Measurements from ENCODE around the gene EXT2. TPM values are rescaled to one million over a fixed set of nuclear protein-coding genes. Genes with fewer than 3 reads are reported as not detected.

The EXT2 gene
- total RNA-seq, 4 donors from 2014 or later = 20.4 to 24.8 (median 23.1) TPM

- in situ Hi-C loops (cut with MboI; ENCODE audit: low sequenced_read_pairs in 4 of 4) = loop anchor here in 1 of 4 donors (10.0 to 25.0 kb wide), 2 partner anchors 88 to 155 kb away; no protein-coding TSS in a partner anchor
- DNase-seq (no peak), ATAC-seq (no peak)
- Histone ChIP-seq H3K27ac (no peak overlapping the region), H3K27me3 (no peaks in the 10 kb centered on the region), H3K4me3 (no peak overlapping the region), H3K9me3 (no peaks in the 10 kb centered on the region), H3K36me3 (no peaks in the 10 kb centered on the region), H3K4me1 (no peaks in the 10 kb centered on the region)
- TF ChIP-seq POLR2A (IDR thresholded peaks at IDR 0.05) = no peak
- no peak for TF ChIP-seq CTCF (IDR thresholded peaks at IDR 0.05 in 4 of 5, conservative IDR thresholded peaks at IDR 0.05 in 1 of 5)
- intact Hi-C loops (cut with DNase I; ENCODE audit: low total_unique reads) = no loop called here
Measured at GRCh38 chr11:44049832-44050231, 45.6 kb upstream of the EXT2 start.

- no peak for DNase-seq
- H3K27me3 ChIP-seq = no peaks in the 10 kb centered on the region
- in situ Hi-C loops (cut with MboI; ENCODE audit: low sequenced_read_pairs in 4 of 4) = loop anchor here in 1 of 4 donors (25.0 kb wide), 1 partner anchor 89 kb away; no protein-coding TSS in a partner anchor
- H3K36me3 ChIP-seq = no peaks in the 10 kb centered on the region
- no peaks in the 10 kb centered on the region for H3K4me1 ChIP-seq
- intact Hi-C loops (cut with DNase I; ENCODE audit: low total_unique reads) = no loop called here
- TF ChIP-seq POLR2A (IDR thresholded peaks at IDR 0.05) (no peak), CTCF (IDR thresholded peaks at IDR 0.05 in 4 of 5, conservative IDR thresholded peaks at IDR 0.05 in 1 of 5) (no peak)
- H3K4me3 ChIP-seq = no peak overlapping the region
- no peak for ATAC-seq
- H3K27ac ChIP-seq = no peak overlapping the region
- H3K9me3 ChIP-seq = no peaks in the 10 kb centered on the region
Measured at GRCh38 chr11:44051171-44051570, 44.3 kb upstream of the EXT2 start.

- H3K27ac ChIP-seq = no peak overlapping the region
- DNase-seq (no peak), ATAC-seq (no peak)
- no peaks in the 10 kb centered on the region for H3K9me3 ChIP-seq
- no peak for TF ChIP-seq POLR2A (IDR thresholded peaks at IDR 0.05)
- TF ChIP-seq CTCF (IDR thresholded peaks at IDR 0.05 in 4 of 5, conservative IDR thresholded peaks at IDR 0.05 in 1 of 5) = no peak
- H3K27me3 ChIP-seq = no peaks in the 10 kb centered on the region
- no peaks in the 10 kb centered on the region for H3K4me1 ChIP-seq
- intact Hi-C loops (cut with DNase I; ENCODE audit: low total_unique reads) (no loop called here), in situ Hi-C loops (cut with MboI; ENCODE audit: low sequenced_read_pairs in 4 of 4) (loop anchor here in 1 of 4 donors (25.0 kb wide), 1 partner anchor 95 kb away; no protein-coding TSS in a partner anchor)
- H3K4me3 ChIP-seq = no peak overlapping the region
- no peaks in the 10 kb centered on the region for H3K36me3 ChIP-seq
Measured at GRCh38 chr11:44057340-44057739, 38.1 kb upstream of the EXT2 start.

- H3K9me3 ChIP-seq = no peaks in the 10 kb centered on the region
- no peak overlapping the region for H3K4me3 ChIP-seq
- H3K27ac ChIP-seq = no peak overlapping the region
- intact Hi-C loops (cut with DNase I; ENCODE audit: low total_unique reads) (no loop called here), in situ Hi-C loops (cut with MboI; ENCODE audit: low sequenced_read_pairs in 4 of 4) (loop anchor here in 1 of 4 donors (25.0 kb wide), 1 partner anchor 96 kb away; no protein-coding TSS in a partner anchor)
- no peaks in the 10 kb centered on the region for H3K4me1 ChIP-seq
- ATAC-seq = no peak
- no peak for TF ChIP-seq CTCF (IDR thresholded peaks at IDR 0.05 in 4 of 5, conservative IDR thresholded peaks at IDR 0.05 in 1 of 5)
- TF ChIP-seq POLR2A (IDR thresholded peaks at IDR 0.05) = no peak
- DNase-seq = no peak
- H3K27me3 ChIP-seq = no peaks in the 10 kb centered on the region
- no peaks in the 10 kb centered on the region for H3K36me3 ChIP-seq
Measured at GRCh38 chr11:44058275-44058674, 37.2 kb upstream of the EXT2 start.
